Left lobe of liver (tissue), 2 donors: ENCODE data around the gene ARID5A. TPM values are rescaled to one million over a fixed set of nuclear protein-coding genes. Genes with fewer than 3 reads are reported as not detected.
A peak's percentile ranks its signal among the peaks of the same experiment; 100 is the strongest.

ENCODE experiments used
- ATAC-seq: fragments of 200-7000 bp; cut with Tn5 transposase; one replicate; pipeline ENCODE4 v1.9.1; 2020; ENCODE audit warnings: mild to moderate bottlenecking, moderate library complexity
- DNase-seq: peaks from one replicate; pipeline ENCODE4 v3.0.0-alpha.2; 2020; ENCODE audit warnings: low spot score
- total RNA-seq: library from RNA; stranded (reverse); gene quantifications from one replicate; pipeline ENCODE4 v1.2.1, GENCODE V29; 2021
- donor health status: DM: no; HTN: no; CAD: no; lungs with moderate emphysema.
- donor health status: DM: no; HTN: yes; CAD: no.

Gene ARID5A
- total RNA-seq, 1 donor from 2014 or later = 18.9 TPM

- DNase-seq = no peak
- ATAC-seq = no peak
These were observed 57.7 kb downstream of the ARID5A start for GRCh38 chr2:96594282-96594681.

DNA sequence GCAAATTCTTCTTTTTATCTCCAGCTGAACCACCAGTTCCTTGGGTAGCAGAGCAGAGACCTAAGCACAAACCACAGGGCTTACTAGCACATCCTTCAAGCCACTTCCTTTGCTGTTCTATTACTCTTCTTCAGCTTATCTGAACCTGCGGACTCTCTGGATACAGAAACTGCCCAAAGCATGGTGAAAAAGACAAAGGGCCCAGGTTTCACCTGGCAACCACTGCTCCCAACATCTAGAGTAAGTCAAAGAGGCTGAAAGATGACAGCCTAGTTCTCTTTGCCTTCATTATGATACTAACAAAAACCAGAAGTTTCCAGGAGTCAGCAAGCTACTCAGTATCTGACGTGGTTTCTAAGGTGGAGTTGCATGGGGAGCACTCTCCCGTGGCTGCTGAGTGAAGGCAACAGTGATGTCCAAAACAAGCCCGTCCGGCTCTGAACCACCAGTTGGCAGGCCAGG is 58.2 kb downstream of the ARID5A start:
- DNase-seq = no peak

GRCh38 chr2:96596596-96596995 is 60.0 kb downstream of the ARID5A start:
- DNase-seq = no peak

More for the DNA sequence above, 58.2 kb downstream of the ARID5A start:
- no peak for ATAC-seq

DNA sequence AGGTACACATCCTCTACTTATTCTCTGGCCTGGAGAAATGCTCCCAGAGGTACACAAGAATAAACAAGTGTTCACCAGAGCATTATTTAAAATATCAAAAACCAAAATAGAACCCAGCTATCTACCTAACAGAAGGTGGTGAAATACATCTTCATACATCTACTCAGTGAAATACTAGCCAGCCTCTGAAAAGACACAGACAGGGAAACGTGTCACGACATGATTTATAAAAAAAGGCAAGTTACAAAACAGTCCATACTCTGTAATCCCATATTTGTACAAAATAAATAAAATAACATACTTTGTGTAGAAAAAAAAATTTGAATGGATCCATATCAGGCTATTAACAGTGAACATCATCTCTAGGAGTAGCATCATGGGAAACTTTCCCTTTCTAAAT is 63.4 kb downstream of the ARID5A start:
- ATAC-seq = no peak
- no peak for DNase-seq

More at GRCh38 chr2:96596596-96596995, 60.0 kb downstream of the ARID5A start:
- no peak for ATAC-seq

- no peak for DNase-seq
These were observed 65.1 kb downstream of the ARID5A start for GRCh38 chr2:96601382-96602292.

More at GRCh38 chr2:96601382-96602292, 65.1 kb downstream of the ARID5A start:
- peak; percentile 66 for ATAC-seq

Other genes starting within 250 kb of the ARID5A start
- 49.7 TPM for gene SNRNP200, start 231.2 kb upstream of the ARID5A start, total RNA-seq
- 0.20 TPM for gene ITPRIPL1, start 211.4 kb upstream of the ARID5A start, total RNA-seq
- gene NCAPH, start 201.0 kb upstream of the ARID5A start, total RNA-seq = 0.58 TPM
- gene NEURL3, start 31.4 kb upstream of the ARID5A start, total RNA-seq = 0.43 TPM
- 18.5 TPM for gene KANSL3, start 101.6 kb downstream of the ARID5A start, total RNA-seq
- 0.10 TPM for gene FER1L5, start 106.0 kb downstream of the ARID5A start, total RNA-seq
- 12.0 TPM for gene LMAN2L, start 203.3 kb downstream of the ARID5A start, total RNA-seq
- gene CNNM4, start 224.2 kb downstream of the ARID5A start, total RNA-seq = 3.4 TPM